Spleen (tissue), 11 donors: ENCODE data around the gene ABHD12. TPM values are rescaled to one million over a fixed set of nuclear protein-coding genes. Genes with fewer than 3 reads are reported as not detected.

Experiments used
- DNase-seq: peaks from one replicate; pipeline ENCODE4 v3.0.0-alpha.2; 2020
- H3K27ac ChIP-seq, 8 donors: fragments of 200-600 bp; sonication (generic) in 7 of 8; 1 replicate in 4 of 8; 2 replicates in 4 of 8; pipeline versions ENCODE4 v1.5.0 to v1.8.0; 2016 to 2021; ENCODE audit warnings: inconsistent platforms in 4 of 8, mild to moderate bottlenecking in 4 of 8, moderate library complexity in 1 of 8
- H3K27me3 ChIP-seq, 7 donors: fragments of 200-600 bp; sonication (generic) in 6 of 7; replicated peaks in 1 of 7; 1 replicate in 4 of 7; 2 replicates in 3 of 7; pipeline versions ENCODE4 v1.5.0 to v1.8.0; 2016 to 2021; ENCODE audit warnings: inconsistent platforms in 3 of 7, mild to moderate bottlenecking in 1 of 7
- H3K36me3 ChIP-seq, 6 donors: fragments of 200-600 bp; sonication (generic) in 5 of 6; 1 replicate in 4 of 6; 2 replicates in 2 of 6; pipeline versions ENCODE4 v1.5.0 to v1.8.0; 2016 to 2021; ENCODE audit warnings: inconsistent platforms in 2 of 6
- H3K4me1 ChIP-seq, 6 donors: fragments of 200-600 bp; sonication (generic) in 5 of 6; 1 replicate in 3 of 6; 2 replicates in 3 of 6; pipeline versions ENCODE4 v1.5.0 to v1.8.0; 2016 to 2021; ENCODE audit warnings: inconsistent platforms in 3 of 6
- H3K4me3 ChIP-seq, 8 donors: fragments of 200-600 bp; sonication (generic) in 7 of 8; 1 replicate in 4 of 8; 2 replicates in 4 of 8; pipeline versions ENCODE4 v1.5.0 to v1.8.0; 2016 to 2021; ENCODE audit warnings: inconsistent platforms in 4 of 8, mild to moderate bottlenecking in 4 of 8, moderate library complexity in 2 of 8
- H3K9me3 ChIP-seq, 8 donors: fragments of 200-600 bp; sonication (generic) in 7 of 8; 1 replicate in 4 of 8; 2 replicates in 4 of 8; pipeline versions ENCODE4 v1.5.0 to v1.8.0; 2016 to 2021; ENCODE audit warnings: inconsistent platforms in 4 of 8
- CTCF ChIP-seq, 11 experiments: fragments of 200-600 bp in 7 of 11; fragments of 450-650 bp in 4 of 11; sonication (generic) in 4 of 11; IDR thresholded peaks in 8 of 11; conservative IDR thresholded peaks in 3 of 11; 1 replicate in 7 of 11; 2 replicates in 4 of 11; pipeline versions ENCODE4 v1.4.0 to v1.8.0; 2016 to 2021; ENCODE audit warnings: antibody characterized with exemption in 11 of 11, inconsistent platforms in 4 of 11, mild to moderate bottlenecking in 1 of 11
- POLR2A ChIP-seq, 3 donors: fragments of 450-650 bp; IDR thresholded peaks; one replicate each; pipeline ENCODE4 v1.5.1; 2017; ENCODE audit warnings: antibody characterized with exemption in 3 of 3, mild to moderate bottlenecking in 1 of 3
- POLR2AphosphoS5 ChIP-seq, 3 donors: sonication (generic); formaldehyde crosslinking; IDR thresholded peaks; one replicate each; pipeline ENCODE4 v1.5.1; 2017; ENCODE audit warnings: antibody characterized with exemption in 3 of 3
- WGBS, 5 donors: extraction: QIAGEN DNeasy Blood & Tissue Kit in 3 of 5; methylation state at CpG; one replicate each; pipeline versions ENCODE4 v1.1.5 to v1.1.7; 2013 to 2018; 5-methylcytosine and 5-hydroxymethylcytosine counted together
- intact Hi-C: fragments of 100-400 bp; cut with DNase I; formaldehyde crosslinking; loops from one replicate; pipeline ENCODE4 v1.15.0; 2023; ENCODE audit warnings: low total_unique reads
- polyA plus RNA-seq, 3 donors: library from polyadenylated mRNA; stranded (reverse); fragments of 200-250 nt; gene quantifications; one replicate each; pipeline ENCODE4 v1.2.1, GENCODE V29; 2013
- total RNA-seq, 7 donors: library from RNA; depleted of rRNA in 3 of 7; stranded (reverse); fragments of >200 nt in 3 of 7; fragmentation: NEBNext Ultra II Directional in 4 of 7; extraction: Animal tissue kit (Norgen Biotek cat#: 25700) in 4 of 7; gene quantifications; one replicate each; pipeline versions ENCODE4 v1.1.0 to v1.2.1, GENCODE V29; 2016 to 2021
- donor health status: healthy with polysubstance abuse.
- donor health status: DM: no; HTN: no; CAD: no; lungs with moderate emphysema.
- donor health status: DM: no; HTN: no; CAD: no.
- donor health status: Bipolar disorder and iron deficiency.
- donor health status: healthy.
- donor health status: DM: no; HTN: no; CAD: no.
- donor health status: DM: yes; HTN: yes; CAD: no.

Gene ABHD12
- total and polyA plus RNA-seq, 10 donors, result 16.1 to 36.9 (median 25.3) TPM

DNA sequence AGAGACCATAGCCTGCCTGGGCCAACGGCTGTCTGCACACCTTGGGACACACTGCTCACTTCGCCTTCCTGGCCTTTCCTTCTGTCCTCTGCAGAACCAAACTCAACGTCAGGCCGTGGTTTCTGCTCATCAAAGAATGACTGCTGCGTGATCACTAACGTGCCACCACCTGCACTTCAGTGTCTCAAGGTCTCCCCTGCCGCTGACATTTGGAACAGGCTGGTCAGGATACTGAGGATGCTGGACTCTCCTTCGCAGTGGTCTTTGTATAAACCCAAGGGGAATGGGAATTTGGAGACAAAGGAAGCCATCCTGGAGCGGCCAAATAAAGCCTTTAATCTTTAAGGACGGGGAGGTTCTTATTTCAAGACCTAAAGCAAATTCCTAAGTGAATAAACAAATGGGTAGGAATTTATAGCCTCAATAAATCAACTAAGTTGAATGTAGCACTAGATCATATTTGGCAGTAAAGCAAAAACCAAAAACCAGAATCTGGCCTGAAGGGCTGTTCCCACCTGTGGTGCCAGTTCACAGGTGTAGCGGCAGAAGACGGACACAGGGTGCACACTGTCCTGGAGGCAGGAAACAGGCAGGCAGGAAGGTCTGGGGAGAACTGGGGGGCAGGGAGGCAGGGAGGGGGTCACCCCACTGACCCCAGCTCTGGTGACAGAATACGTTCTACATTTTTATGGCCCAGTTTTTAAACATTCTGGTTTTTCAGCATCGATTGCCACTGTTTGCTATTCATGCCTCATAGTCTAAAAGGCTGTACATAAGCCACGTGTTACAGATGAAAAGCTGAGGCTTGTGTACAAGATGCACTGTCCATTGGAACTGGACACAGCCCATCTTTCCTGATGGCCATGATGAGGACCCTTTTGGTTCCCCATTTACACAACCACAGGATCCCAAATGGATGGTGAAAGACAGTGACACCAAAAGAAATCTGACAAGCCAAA lies 36.6 kb downstream of the ABHD12 start:
- Histone ChIP-seq H3K4me1 (peaks cover 0 to 37% (median 14%) of the 10 kb centered on the region in 6 donors), H3K27ac (no peak overlapping the region), H3K27me3 (no peaks in the 10 kb centered on the region), H3K9me3 (peaks cover 0 to 4% (median 0%) of the 10 kb centered on the region in 8 donors), H3K4me3 (no peak overlapping the region), H3K36me3 (no peaks in the 10 kb centered on the region)
- DNase-seq, result no peak
- TF ChIP-seq POLR2A (IDR thresholded peaks at IDR 0.05) (no peak), POLR2AphosphoS5 (IDR thresholded peaks at IDR 0.05) (no peak), CTCF (IDR thresholded peaks at IDR 0.05 in 8 of 11, conservative IDR thresholded peaks at IDR 0.05 in 3 of 11) (no peak)
- 78 to 83% (median 80%) methylated on average over 15 of the region's 15 CpGs for WGBS, 5 donors
- intact Hi-C loops, result no loop called here

- DNase-seq, result no peak
- Histone ChIP-seq H3K4me3 (no peak overlapping the region), H3K27ac (no peak overlapping the region), H3K4me1 (peaks cover 0 to 37% (median 14%) of the 10 kb centered on the region in 6 donors), H3K27me3 (no peaks in the 10 kb centered on the region), H3K9me3 (peaks cover 0 to 4% (median 0%) of the 10 kb centered on the region in 8 donors), H3K36me3 (no peaks in the 10 kb centered on the region)
- 58 to 81% (median 73%) methylated on average over 3 of the region's 3 CpGs for WGBS, 5 donors
- intact Hi-C loops, result no loop called here
- TF ChIP-seq CTCF (IDR thresholded peaks at IDR 0.05 in 8 of 11, conservative IDR thresholded peaks at IDR 0.05 in 3 of 11), result no peak
- TF ChIP-seq POLR2AphosphoS5 (IDR thresholded peaks at IDR 0.05), result no peak
- TF ChIP-seq POLR2A (IDR thresholded peaks at IDR 0.05), result no peak
These were observed 37.3 kb downstream of the ABHD12 start for GRCh38 chr20:25353353-25353746.

GRCh38 chr20:25352746-25353145 lies 37.9 kb downstream of the ABHD12 start:
- TF ChIP-seq CTCF (IDR thresholded peaks at IDR 0.05 in 8 of 11, conservative IDR thresholded peaks at IDR 0.05 in 3 of 11) (no peak), POLR2A (IDR thresholded peaks at IDR 0.05) (no peak), POLR2AphosphoS5 (IDR thresholded peaks at IDR 0.05) (no peak)
- H3K4me3 ChIP-seq, result no peak overlapping the region
- H3K9me3 ChIP-seq, result peaks cover 0 to 4% (median 0%) of the 10 kb centered on the region in 8 donors
- no peaks in the 10 kb centered on the region for H3K27me3 ChIP-seq
- peaks cover 0 to 33% (median 14%) of the 10 kb centered on the region in 6 donors for H3K4me1 ChIP-seq
- 91 to 95% (median 94%) methylated on average over 3 of the region's 3 CpGs for WGBS, 5 donors
- no peak overlapping the region for H3K27ac ChIP-seq
- intact Hi-C loops, result no loop called here
- DNase-seq, result no peak
- H3K36me3 ChIP-seq, result no peaks in the 10 kb centered on the region

- Histone ChIP-seq H3K4me3 (no peak overlapping the region), H3K9me3 (peaks cover 0 to 4% (median 0%) of the 10 kb centered on the region in 8 donors), H3K27ac (no peak overlapping the region), H3K36me3 (no peaks in the 10 kb centered on the region), H3K27me3 (no peaks in the 10 kb centered on the region), H3K4me1 (peaks cover 0 to 26% (median 8%) of the 10 kb centered on the region in 6 donors)
- intact Hi-C loops, result no loop called here
- DNase-seq, result no peak
- no peak for TF ChIP-seq CTCF (IDR thresholded peaks at IDR 0.05 in 8 of 11, conservative IDR thresholded peaks at IDR 0.05 in 3 of 11)
- TF ChIP-seq POLR2AphosphoS5 (IDR thresholded peaks at IDR 0.05), result no peak
- TF ChIP-seq POLR2A (IDR thresholded peaks at IDR 0.05), result no peak
These were observed 39.6 kb downstream of the ABHD12 start for GRCh38 chr20:25351024-25351360.
